HepG2 (cell line): ENCODE data around the gene RASA2. TPM values are rescaled to one million over a fixed set of nuclear protein-coding genes. Genes with fewer than 3 reads are reported as not detected.

Experiments used
- ATAD3A ChIP-seq: sonication (generic); formaldehyde crosslinking; IDR thresholded peaks from 2 replicates; pipeline ENCODE4 v1.4.0; 2020; ENCODE audit warnings: missing genetic modification reagents
- CBFB ChIP-seq: sonication (generic); formaldehyde crosslinking; IDR thresholded peaks from 2 replicates; pipeline ENCODE4 v1.4.0; 2020; ENCODE audit warnings: missing genetic modification reagents
- CHD2 ChIP-seq: IDR thresholded peaks from 2 replicates; pipeline ENCODE4 v1.6.1; 2011; ENCODE audit warnings: low read depth, low read length, improper control_type of control experiment
- DNMT1 ChIP-seq: sonication (generic); formaldehyde crosslinking; IDR thresholded peaks from 2 replicates; pipeline ENCODE4 v1.5.1; 2020; ENCODE audit warnings: mild to moderate bottlenecking, missing genetic modification reagents
- EEA1 ChIP-seq: sonication (generic); formaldehyde crosslinking; IDR thresholded peaks from 2 replicates; pipeline ENCODE4 v1.5.1; 2020; ENCODE audit warnings: mild to moderate bottlenecking, missing genetic modification reagents, borderline replicate concordance
- FOXJ3 ChIP-seq: sonication (generic); formaldehyde crosslinking; IDR thresholded peaks from 2 replicates; pipeline ENCODE4 v1.4.0; 2020; ENCODE audit warnings: missing genetic modification reagents, mild to moderate bottlenecking, borderline replicate concordance
- GLMP ChIP-seq: sonication (generic); formaldehyde crosslinking; IDR thresholded peaks from 2 replicates; pipeline ENCODE4 v1.9.0; 2021; ENCODE audit warnings: missing genetic modification reagents, mild to moderate bottlenecking, borderline replicate concordance
- HCFC1 ChIP-seq: fragments of 150-350 bp; IDR thresholded peaks from 2 replicates; pipeline ENCODE4 v1.6.1; 2014; ENCODE audit warnings: low read depth, low read length
- HOXA3 ChIP-seq: sonication (generic); formaldehyde crosslinking; IDR thresholded peaks from 2 replicates; pipeline ENCODE4 v1.5.0; 2020; ENCODE audit warnings: missing genetic modification reagents
- KLF15 ChIP-seq: sonication (generic); formaldehyde crosslinking; IDR thresholded peaks from 2 replicates; pipeline ENCODE4 v1.8.1; 2023; ENCODE audit warnings: borderline replicate concordance, mild to moderate bottlenecking, inconsistent platforms, missing genetic modification reagents, mixed read lengths
- MAZ ChIP-seq, 2 experiments: sonication (generic) in 1 of 2; formaldehyde crosslinking in 1 of 2; IDR thresholded peaks; 2 replicates each; pipeline versions ENCODE4 v1.5.0 to v1.6.1; 2012 to 2020; ENCODE audit warnings: low read depth in 2 of 2, mild to moderate bottlenecking in 2 of 2, borderline replicate concordance in 1 of 2, improper control_type of control experiment in 1 of 2, low read length in 1 of 2, missing genetic modification reagents in 1 of 2, moderate library complexity in 1 of 2
- MBD4 ChIP-seq: IDR thresholded peaks from 2 replicates; pipeline ENCODE4 v1.6.1; 2012; ENCODE audit warnings: low read length, inconsistent platforms, borderline replicate concordance
- NFE2L2 ChIP-seq: fragments of 150-350 bp; IDR thresholded peaks from 2 replicates; pipeline ENCODE4 v1.6.1; 2014; ENCODE audit warnings: low read length
- NR2C2 ChIP-seq: sonication (generic); formaldehyde crosslinking; IDR thresholded peaks from 2 replicates; pipeline ENCODE4 v1.4.0; 2020; ENCODE audit warnings: missing genetic modification reagents, mild to moderate bottlenecking, moderate library complexity, borderline replicate concordance
- NR2F6 ChIP-seq, 2 experiments: IDR thresholded peaks; 2 replicates each; pipeline ENCODE4 v1.6.1; 2016; ENCODE audit warnings: antibody characterized with exemption in 1 of 2, mild to moderate bottlenecking in 1 of 2
- PCBP2 ChIP-seq: fragments of 200-400 bp; formaldehyde crosslinking; optimal IDR thresholded peaks from 2 replicates; pipeline ENCODE3; 2018; ENCODE audit warnings: low read length, low read depth; ENCODE audit not compliant: poor library complexity, severe bottlenecking
- SCMH1 ChIP-seq: sonication (generic); formaldehyde crosslinking; IDR thresholded peaks from 2 replicates; pipeline ENCODE4 v1.9.0; 2021; ENCODE audit warnings: missing genetic modification reagents, mild to moderate bottlenecking, borderline replicate concordance
- THYN1 ChIP-seq: sonication (generic); formaldehyde crosslinking; IDR thresholded peaks from 2 replicates; pipeline ENCODE4 v1.8.1; 2023; ENCODE audit warnings: low read depth, mild to moderate bottlenecking, moderate library complexity, missing genetic modification reagents, borderline replicate concordance
- ZNF20 ChIP-seq: sonication (generic); formaldehyde crosslinking; IDR thresholded peaks from 2 replicates; pipeline ENCODE4 v1.4.0; 2020; ENCODE audit warnings: mild to moderate bottlenecking, moderate library complexity, missing genetic modification reagents
- ZNF512B ChIP-seq: sonication (generic); formaldehyde crosslinking; IDR thresholded peaks from 2 replicates; pipeline ENCODE4 v1.5.1; 2020; ENCODE audit warnings: missing genetic modification reagents, mild to moderate bottlenecking, borderline replicate concordance
- ZNF546 ChIP-seq: sonication (generic); formaldehyde crosslinking; conservative IDR thresholded peaks from 2 replicates; pipeline ENCODE4 v1.8.1; 2023; ENCODE audit warnings: mild to moderate bottlenecking, missing genetic modification reagents
- ZNF605 ChIP-seq: sonication (generic); formaldehyde crosslinking; IDR thresholded peaks from 2 replicates; pipeline ENCODE4 v1.8.0; 2022; ENCODE audit warnings: mild to moderate bottlenecking, missing genetic modification reagents
- ZNF644 ChIP-seq: IDR thresholded peaks from 2 replicates; pipeline ENCODE4 v1.6.1; 2016; ENCODE audit warnings: low read depth
- ZNF660 ChIP-seq: sonication (generic); formaldehyde crosslinking; IDR thresholded peaks from 2 replicates; pipeline ENCODE4 v1.5.1; 2020; ENCODE audit warnings: mild to moderate bottlenecking, low read depth, missing genetic modification reagents, borderline replicate concordance
- ZNF746 ChIP-seq: sonication (generic); formaldehyde crosslinking; IDR thresholded peaks from 2 replicates; pipeline ENCODE4 v1.8.0; 2022; ENCODE audit warnings: mild to moderate bottlenecking, missing genetic modification reagents
- ZNF761 ChIP-seq: sonication (generic); formaldehyde crosslinking; conservative IDR thresholded peaks from 2 replicates; pipeline ENCODE4 v1.4.0; 2020; ENCODE audit warnings: mild to moderate bottlenecking, missing genetic modification reagents
- polyA plus RNA-seq, 8 experiments: library from polyadenylated mRNA; depleted of rRNA in 3 of 8; stranded (reverse) in 7 of 8; unstranded in 1 of 8; fragments of >200 nt; fragmentation: Illumina TruSeq in 4 of 8; extraction: Trizol in 4 of 8; gene quantifications; 2 replicates each; pipeline versions ENCODE4 v1.2.1 to v1.2.3, GENCODE V29; 2011 to 2016; ENCODE audit warnings: low read depth in 4 of 8, missing spikeins in 1 of 8, mixed read lengths in 1 of 8; ENCODE audit not compliant: insufficient read depth in 1 of 8
- total RNA-seq, 5 experiments: library from RNA; depleted of rRNA; stranded (reverse); fragments of >200 nt; fragmentation: Illumina TruSeq; extraction: Trizol; gene quantifications; 2 replicates each; pipeline ENCODE4 v1.2.3, GENCODE V29; 2016; ENCODE audit warnings: low read depth in 1 of 5

RASA2 gene
- total and polyA plus RNA-seq, 2 of the 13 experiments (the other 11 are each of a cell fraction or from before 2014, with no cell fraction given) = 5.4 to 8.5 TPM

GRCh38 chr3:141646760-141647561 lies 160.1 kb downstream of the RASA2 start (continued):
- no peak for TF ChIP-seq HOXA3
- no peak for TF ChIP-seq ZNF512B (CRISPR knock-in tag)
- no peak for TF ChIP-seq GLMP (CRISPR knock-in tag)
- TF ChIP-seq CBFB (CRISPR knock-in tag) = no peak
- no peak for TF ChIP-seq ZNF546
- no peak for TF ChIP-seq ZNF660 (CRISPR knock-in tag)
- TF ChIP-seq ZNF605 (CRISPR knock-in tag) = no peak
- peak; percentile 46; the same call in 1 of the 2 replicates for TF ChIP-seq ZNF644 (CRISPR knock-in tag)
- no peak for TF ChIP-seq SCMH1 (CRISPR knock-in tag)
- no peak for TF ChIP-seq MAZ (IDR thresholded peaks at IDR 0.05; ENCODE audit: borderline replicate concordance, low read depth, low read length)
- no peak for TF ChIP-seq MAZ (CRISPR knock-in tag; IDR thresholded peaks at IDR 0.05; ENCODE audit: low read depth)
- no peak for TF ChIP-seq NFE2L2
- TF ChIP-seq ZNF761 = no peak
- no peak for TF ChIP-seq PCBP2
- no peak for TF ChIP-seq NR2F6 (IDR thresholded peaks at IDR 0.05)
- 0 out of 2 replicates have a peak, but pooled peaks have one; percentile 10 for TF ChIP-seq NR2F6 (CRISPR knock-in tag; IDR thresholded peaks at IDR 0.05)
- TF ChIP-seq EEA1 (CRISPR knock-in tag) = no peak
- no peak for TF ChIP-seq ZNF746
- no peak for TF ChIP-seq FOXJ3 (CRISPR knock-in tag)
- TF ChIP-seq DNMT1 (CRISPR knock-in tag) = no peak
- TF ChIP-seq CHD2 = no peak
- TF ChIP-seq ZNF20 (CRISPR knock-in tag) = no peak
- no peak for TF ChIP-seq ATAD3A (CRISPR knock-in tag)
- no peak for TF ChIP-seq KLF15
- TF ChIP-seq NR2C2 = no peak
- TF ChIP-seq HCFC1 = peak; percentile 80
- no peak for TF ChIP-seq MBD4
- no peak for TF ChIP-seq THYN1
